CD4-positive, alpha-beta T cell treated with Interleukin-1 beta for 1 hour (primary cell): ENCODE results near the gene SKIL.

Experiments
- DNase-seq, 2 donors: peaks; one replicate each; pipeline ENCODE4 v3.0.0-alpha.2; 2020 to 2022

The SKIL gene

GRCh38 chr3:170438836-170439235 is 81.3 kb downstream of the SKIL start:
- DNase-seq, result no peak

GRCh38 chr3:170440344-170440743 is 82.8 kb downstream of the SKIL start:
- no peak for DNase-seq

- no peak for DNase-seq
Observed at GRCh38 chr3:170441412-170441811, 83.9 kb downstream of the SKIL start.

GRCh38 chr3:170442947-170443346 is 85.4 kb downstream of the SKIL start:
- no peak for DNase-seq

GRCh38 chr3:170443457-170443856 is 85.9 kb downstream of the SKIL start:
- no peak for DNase-seq
